ENCODE measurements around the gene SFXN3. TPM values are rescaled to one million over a fixed set of nuclear protein-coding genes. Genes with fewer than 3 reads are reported as not detected.

The SFXN3 gene
- polyA plus RNA-seq, 1 experiment, result 77.8 TPM

DNA sequence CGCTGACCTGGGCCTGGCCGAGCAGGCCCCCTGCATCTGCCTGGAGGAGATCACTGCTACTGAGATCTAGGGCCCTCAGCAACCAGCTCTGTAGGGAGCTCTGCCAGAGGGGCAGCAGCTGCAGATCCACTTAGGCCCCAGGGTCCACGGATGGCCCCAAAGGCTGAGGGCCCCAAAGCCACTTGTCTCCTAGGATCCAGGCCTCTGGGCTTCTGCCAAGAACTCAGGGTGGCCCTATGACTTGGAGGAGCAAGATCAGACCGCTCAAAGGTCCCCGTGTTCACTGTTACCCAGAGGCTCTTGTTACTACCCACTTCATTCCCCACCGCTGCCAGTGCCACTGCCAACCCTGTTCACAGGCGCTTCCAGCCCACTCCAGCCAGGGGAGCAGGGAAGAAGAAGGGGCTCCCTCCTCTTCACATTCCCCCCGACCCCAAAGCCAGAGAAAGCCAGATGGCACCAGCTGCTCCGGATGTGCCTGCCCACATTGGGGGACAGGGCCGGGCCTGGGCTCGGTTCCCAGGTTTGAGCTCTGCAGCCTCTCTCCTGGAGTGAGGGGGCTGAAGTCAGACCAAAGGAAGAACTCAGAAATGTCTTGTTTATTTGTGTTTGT is 23.8 kb upstream of the SFXN3 start:
- CTCF ChIA-PET, result interaction anchor here (0.8 to 2.4 kb wide), 5 partner anchors 8 to 13 kb away, joined by 3 to 19 read pairs (median 3); partner anchors contain the start of gene LZTS2
- no peak for DNase-seq (ENCODE audit: low read depth, low spot score)

GRCh38 chr10:101007915-101008822 is 22.9 kb upstream of the SFXN3 start:
- Histone ChIP-seq H3K4me3 (ENCODE audit: low read depth, low read length) (no peak overlapping the region), H3K27me3 (ENCODE audit: control insufficient read depth, insufficient read depth, low read length) (no peaks in the 10 kb centered on the region), H3K9me3 (ENCODE audit: control insufficient read depth, insufficient read depth, low read length) (no peaks in the 10 kb centered on the region; the same call in 1 of the 2 replicates), H3K27ac (ENCODE audit: low read depth, low read length) (peak overlapping the region; percentile 48)
- POLR2A ChIA-PET, result interaction anchor here (0.6 to 2.9 kb wide), 3 partner anchors 11 to 44 kb away, joined by 4 to 20 read pairs (median 4); no protein-coding TSS in a partner anchor
- CTCF ChIA-PET, result interaction anchor here (0.6 to 2.4 kb wide), 7 partner anchors 9 to 34 kb away, joined by 3 to 19 read pairs (median 3); partner anchors contain the start of gene LZTS2
- TF ChIP-seq, protein P1, sequence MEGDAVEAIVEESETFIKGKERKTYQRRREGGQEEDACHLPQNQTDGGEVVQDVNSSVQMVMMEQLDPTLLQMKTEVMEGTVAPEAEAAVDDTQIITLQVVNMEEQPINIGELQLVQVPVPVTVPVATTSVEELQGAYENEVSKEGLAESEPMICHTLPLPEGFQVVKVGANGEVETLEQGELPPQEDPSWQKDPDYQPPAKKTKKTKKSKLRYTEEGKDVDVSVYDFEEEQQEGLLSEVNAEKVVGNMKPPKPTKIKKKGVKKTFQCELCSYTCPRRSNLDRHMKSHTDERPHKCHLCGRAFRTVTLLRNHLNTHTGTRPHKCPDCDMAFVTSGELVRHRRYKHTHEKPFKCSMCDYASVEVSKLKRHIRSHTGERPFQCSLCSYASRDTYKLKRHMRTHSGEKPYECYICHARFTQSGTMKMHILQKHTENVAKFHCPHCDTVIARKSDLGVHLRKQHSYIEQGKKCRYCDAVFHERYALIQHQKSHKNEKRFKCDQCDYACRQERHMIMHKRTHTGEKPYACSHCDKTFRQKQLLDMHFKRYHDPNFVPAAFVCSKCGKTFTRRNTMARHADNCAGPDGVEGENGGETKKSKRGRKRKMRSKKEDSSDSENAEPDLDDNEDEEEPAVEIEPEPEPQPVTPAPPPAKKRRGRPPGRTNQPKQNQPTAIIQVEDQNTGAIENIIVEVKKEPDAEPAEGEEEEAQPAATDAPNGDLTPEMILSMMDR (IDR thresholded peaks at IDR 0.05; ENCODE audit: low read depth, low read length), result no peak
- no peak for DNase-seq (ENCODE audit: low read depth, low spot score)

More for the DNA sequence above, 23.8 kb upstream of the SFXN3 start:
- TF ChIP-seq, protein P1 (IDR thresholded peaks at IDR 0.05; ENCODE audit: low read depth, low read length), result no peak
- H3K27ac ChIP-seq (ENCODE audit: low read depth, low read length), result peak overlapping the region; percentile 77
- H3K27me3 ChIP-seq (ENCODE audit: control insufficient read depth, insufficient read depth, low read length), result no peaks in the 10 kb centered on the region
- POLR2A ChIA-PET, result interaction anchor here (1.0 to 2.9 kb wide), 3 partner anchors 10 to 54 kb away, joined by 4 to 20 read pairs (median 4); partner anchors contain the start of gene KAZALD1
- no peaks in the 10 kb centered on the region; the same call in 1 of the 2 replicates for H3K9me3 ChIP-seq (ENCODE audit: control insufficient read depth, insufficient read depth, low read length)
- no peak overlapping the region; the same call in 1 of the 2 replicates for H3K4me3 ChIP-seq (ENCODE audit: low read depth, low read length)

DNA sequence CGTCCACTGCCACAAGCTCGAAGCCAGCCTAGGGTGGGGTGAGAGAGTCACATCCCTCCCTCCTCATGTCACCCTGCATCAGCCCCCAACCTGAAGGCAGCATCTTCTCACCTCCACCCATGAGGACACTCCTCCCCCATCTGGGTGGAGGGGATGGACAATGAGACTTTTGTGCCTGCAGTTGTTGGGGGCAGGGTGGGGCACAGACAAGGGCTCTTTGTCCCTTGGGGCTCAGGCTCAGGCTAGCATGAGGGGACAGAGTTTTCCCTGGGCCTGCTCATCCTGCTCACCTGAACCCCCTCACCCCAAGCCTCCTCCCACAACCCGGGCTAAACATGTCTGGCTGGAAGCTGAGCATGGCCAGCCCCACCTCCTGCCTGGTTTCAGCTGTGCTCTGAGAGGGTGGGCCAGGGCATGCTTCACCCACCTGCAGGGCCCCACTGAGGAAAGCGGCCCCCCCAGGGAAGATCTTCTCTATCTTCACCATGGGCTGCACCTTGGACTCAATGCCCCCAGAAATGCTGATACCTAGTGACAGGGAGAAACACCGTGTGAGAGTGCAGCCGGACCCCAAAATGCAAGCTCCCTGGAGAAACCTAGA is 22.1 kb upstream of the SFXN3 start:
- H3K9me3 ChIP-seq (ENCODE audit: control insufficient read depth, insufficient read depth, low read length), result no peaks in the 10 kb centered on the region; the same call in 1 of the 2 replicates
- H3K27ac ChIP-seq (ENCODE audit: low read depth, low read length), result no peak overlapping the region
- no peak for DNase-seq (ENCODE audit: low read depth, low spot score)
- POLR2A ChIA-PET, result interaction anchor here (0.6 to 2.9 kb wide), 2 partner anchors 12 to 34 kb away, joined by 4 to 20 read pairs; no protein-coding TSS in a partner anchor
- no peak overlapping the region for H3K4me3 ChIP-seq (ENCODE audit: low read depth, low read length)
- TF ChIP-seq, protein P1 (IDR thresholded peaks at IDR 0.05; ENCODE audit: low read depth, low read length), result no peak
- no peaks in the 10 kb centered on the region for H3K27me3 ChIP-seq (ENCODE audit: control insufficient read depth, insufficient read depth, low read length)
- CTCF ChIA-PET, result interaction anchor here (1.6 to 1.7 kb wide), 2 partner anchors 9 to 13 kb away, joined by 3 read pairs; partner anchors contain the start of gene LZTS2

- DNase-seq (ENCODE audit: low read depth, low spot score), result no peak
- Histone ChIP-seq H3K9me3 (ENCODE audit: control insufficient read depth, insufficient read depth, low read length) (no peaks in the 10 kb centered on the region; the same call in 1 of the 2 replicates), H3K27me3 (ENCODE audit: control insufficient read depth, insufficient read depth, low read length) (no peaks in the 10 kb centered on the region), H3K4me3 (ENCODE audit: low read depth, low read length) (no peak overlapping the region), H3K27ac (ENCODE audit: low read depth, low read length) (no peak overlapping the region)
- POLR2A ChIA-PET, result interaction anchor here (1.1 kb wide), 1 partner anchor 11 kb away, joined by 3 read pairs; the partner anchor contains the start of gene LZTS2
- TF ChIP-seq, protein P1 (IDR thresholded peaks at IDR 0.05; ENCODE audit: low read depth, low read length), result no peak
- CTCF ChIA-PET, result interaction anchor here (0.9 to 2.6 kb wide), 3 partner anchors 9 to 13 kb away, joined by 4 to 16 read pairs (median 9); partner anchors contain the start of gene LZTS2
Observed at GRCh38 chr10:101010329-101010728, 20.7 kb upstream of the SFXN3 start.
